ENCODE measurements around the gene ADGRA3.

The ADGRA3 gene, protein sequence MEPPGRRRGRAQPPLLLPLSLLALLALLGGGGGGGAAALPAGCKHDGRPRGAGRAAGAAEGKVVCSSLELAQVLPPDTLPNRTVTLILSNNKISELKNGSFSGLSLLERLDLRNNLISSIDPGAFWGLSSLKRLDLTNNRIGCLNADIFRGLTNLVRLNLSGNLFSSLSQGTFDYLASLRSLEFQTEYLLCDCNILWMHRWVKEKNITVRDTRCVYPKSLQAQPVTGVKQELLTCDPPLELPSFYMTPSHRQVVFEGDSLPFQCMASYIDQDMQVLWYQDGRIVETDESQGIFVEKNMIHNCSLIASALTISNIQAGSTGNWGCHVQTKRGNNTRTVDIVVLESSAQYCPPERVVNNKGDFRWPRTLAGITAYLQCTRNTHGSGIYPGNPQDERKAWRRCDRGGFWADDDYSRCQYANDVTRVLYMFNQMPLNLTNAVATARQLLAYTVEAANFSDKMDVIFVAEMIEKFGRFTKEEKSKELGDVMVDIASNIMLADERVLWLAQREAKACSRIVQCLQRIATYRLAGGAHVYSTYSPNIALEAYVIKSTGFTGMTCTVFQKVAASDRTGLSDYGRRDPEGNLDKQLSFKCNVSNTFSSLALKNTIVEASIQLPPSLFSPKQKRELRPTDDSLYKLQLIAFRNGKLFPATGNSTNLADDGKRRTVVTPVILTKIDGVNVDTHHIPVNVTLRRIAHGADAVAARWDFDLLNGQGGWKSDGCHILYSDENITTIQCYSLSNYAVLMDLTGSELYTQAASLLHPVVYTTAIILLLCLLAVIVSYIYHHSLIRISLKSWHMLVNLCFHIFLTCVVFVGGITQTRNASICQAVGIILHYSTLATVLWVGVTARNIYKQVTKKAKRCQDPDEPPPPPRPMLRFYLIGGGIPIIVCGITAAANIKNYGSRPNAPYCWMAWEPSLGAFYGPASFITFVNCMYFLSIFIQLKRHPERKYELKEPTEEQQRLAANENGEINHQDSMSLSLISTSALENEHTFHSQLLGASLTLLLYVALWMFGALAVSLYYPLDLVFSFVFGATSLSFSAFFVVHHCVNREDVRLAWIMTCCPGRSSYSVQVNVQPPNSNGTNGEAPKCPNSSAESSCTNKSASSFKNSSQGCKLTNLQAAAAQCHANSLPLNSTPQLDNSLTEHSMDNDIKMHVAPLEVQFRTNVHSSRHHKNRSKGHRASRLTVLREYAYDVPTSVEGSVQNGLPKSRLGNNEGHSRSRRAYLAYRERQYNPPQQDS (N-terminal part only)

DNA sequence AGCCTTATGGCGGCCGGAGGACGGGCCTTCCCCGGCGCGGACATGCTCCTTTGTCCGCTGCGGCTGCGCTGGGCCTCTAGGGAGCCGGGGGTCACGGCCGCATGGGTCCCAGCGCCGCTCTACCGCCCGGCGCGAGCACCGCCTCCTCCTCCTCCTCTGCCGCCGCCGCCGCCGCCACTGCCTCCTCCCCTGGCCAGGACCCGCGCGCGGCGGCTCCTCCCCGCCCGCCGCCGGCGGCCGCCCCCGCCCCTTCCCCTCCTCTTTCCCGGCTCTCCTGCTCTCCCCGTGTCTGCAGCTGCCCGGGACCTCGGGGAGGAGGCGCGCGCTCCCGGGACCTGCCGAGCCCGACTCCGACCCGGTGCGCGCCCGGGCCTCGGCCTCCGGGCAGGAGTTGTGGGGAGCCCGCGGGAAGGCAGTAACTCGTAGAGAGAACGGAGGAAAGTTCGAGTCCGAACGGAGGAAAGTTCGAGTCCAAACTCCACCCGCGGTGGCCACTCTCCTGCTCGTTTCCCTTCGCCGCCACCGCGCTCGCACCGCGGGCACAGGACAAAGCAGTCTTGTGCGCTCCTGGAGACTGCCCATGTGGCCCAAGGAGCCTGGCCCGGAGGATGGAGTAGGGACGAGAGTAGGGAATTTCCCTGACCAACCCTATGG is at the start of gene ADGRA3:
ADGRA3 (minus strand) TSS at position 179 of the 654 bp plus-strand sequence. CDS start 282 bp downstream, outside the sequence.
- peak; percentile 24 to 38 for DNase-seq

DNA sequence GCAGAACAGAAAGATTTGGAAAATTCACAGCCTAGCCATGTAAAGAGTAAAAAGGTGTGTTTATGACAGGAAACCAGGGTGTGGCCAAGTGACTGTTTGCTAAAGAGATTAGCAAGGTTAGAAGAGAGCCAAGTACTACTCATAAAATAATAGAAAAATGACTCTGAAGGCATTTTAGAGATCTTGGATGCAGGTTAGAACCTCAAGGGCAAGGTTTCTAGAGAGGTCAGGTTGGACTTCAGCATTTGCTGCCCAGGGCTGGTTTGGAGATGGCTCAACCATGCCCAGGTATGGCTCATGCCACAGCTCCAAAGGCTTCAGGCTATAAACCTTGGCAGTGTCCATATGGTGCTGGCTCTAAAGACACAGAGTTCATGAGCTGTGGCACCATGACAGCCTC is 40.6 kb upstream of the ADGRA3 start:
- no peak for DNase-seq

DNA sequence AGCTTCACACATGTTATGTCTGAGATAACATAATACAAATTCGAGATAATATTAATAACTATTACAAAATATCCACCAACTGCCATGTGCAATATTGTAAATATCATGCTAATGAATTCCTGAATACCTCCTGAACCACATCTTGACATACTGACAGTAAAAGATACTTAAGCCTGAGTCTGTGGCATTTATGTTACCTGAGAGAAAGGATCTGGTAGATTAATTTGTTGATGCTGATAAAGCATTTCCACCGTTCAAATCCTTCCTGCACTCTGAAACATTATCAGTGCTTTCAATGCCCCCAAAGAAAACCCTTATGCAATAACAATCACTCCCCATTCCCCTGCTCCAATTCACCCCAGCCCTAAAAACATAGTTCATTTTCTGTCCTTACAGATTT is 38.8 kb upstream of the ADGRA3 start:
- no peak for DNase-seq

DNA sequence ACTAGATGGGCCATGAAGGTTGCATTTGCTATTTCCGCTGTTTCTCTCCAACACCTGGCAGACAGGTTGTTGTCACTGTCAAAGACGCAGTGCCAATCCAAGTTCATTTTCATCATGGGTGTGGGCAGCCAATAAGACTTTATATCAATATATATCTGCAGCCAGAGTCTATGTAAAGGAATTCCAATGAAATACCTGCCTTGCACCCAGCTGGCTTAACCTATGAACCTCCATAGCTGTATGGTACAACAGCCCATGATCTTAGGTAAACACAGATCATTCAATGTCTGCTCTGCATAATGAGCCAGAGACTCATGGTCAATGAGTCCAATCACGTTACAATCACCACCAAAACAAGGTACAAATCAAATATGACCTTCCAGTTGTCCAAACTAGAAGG is 37.7 kb upstream of the ADGRA3 start:
- no peak for DNase-seq

DNA sequence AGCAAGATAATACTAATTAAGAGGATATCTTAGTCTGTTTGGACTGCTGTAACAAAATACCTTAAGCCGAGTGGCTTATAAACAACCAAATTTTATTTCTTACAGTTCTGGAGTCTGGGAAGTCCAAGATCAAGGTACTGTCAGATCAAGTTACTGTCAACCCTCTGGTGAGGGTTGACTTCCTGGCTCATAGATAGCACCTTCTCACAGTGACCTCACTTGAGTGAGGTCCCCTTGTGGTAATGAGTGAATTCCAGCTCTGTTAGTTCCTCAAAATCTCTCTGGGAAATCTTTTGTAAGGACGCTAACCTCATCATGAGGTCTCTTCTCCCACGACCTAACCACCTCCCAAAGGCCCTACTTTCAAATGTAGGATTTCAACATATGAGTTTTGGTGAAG is 36.9 kb upstream of the ADGRA3 start:
- no peak for DNase-seq

DNA sequence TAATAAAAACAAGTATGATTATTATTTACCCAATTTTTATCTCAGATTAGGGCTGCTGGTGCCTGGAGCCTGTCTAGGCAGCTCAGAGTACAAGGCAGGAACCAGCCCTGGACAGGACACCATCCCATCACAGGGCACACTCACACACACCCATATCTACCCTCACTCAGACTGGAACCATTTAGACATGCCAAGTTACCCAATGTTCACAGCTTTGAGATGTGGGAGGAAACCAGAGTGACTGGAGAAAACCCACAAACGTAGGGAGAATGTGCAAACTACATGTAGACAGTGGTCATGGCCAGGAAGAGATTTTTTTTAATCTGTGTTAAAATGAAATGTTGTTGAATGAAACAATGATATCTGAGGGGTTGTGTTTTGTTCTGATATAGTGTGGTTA is 35.7 kb upstream of the ADGRA3 start:
- DNase-seq = no peak

DNA sequence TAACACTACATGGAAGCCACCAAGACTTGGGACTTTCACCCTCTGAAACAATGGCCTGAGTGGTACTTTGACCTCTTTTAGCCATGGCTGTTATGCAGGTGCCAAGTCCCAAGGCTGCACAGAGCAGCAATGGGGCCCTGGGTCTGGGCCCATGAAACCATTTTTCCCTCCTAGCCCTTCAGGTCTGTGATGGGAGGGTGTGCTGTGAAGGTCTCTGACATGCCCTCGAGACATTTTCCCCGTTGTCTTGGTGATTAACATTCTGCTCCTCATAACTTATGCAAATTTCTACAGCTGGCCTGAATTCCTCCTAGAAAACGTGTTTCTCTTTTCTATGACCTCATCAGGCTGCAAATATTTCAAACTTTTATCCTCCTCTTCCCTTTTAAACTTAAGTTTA is 30.4 kb upstream of the ADGRA3 start:
- DNase-seq = no peak

DNA sequence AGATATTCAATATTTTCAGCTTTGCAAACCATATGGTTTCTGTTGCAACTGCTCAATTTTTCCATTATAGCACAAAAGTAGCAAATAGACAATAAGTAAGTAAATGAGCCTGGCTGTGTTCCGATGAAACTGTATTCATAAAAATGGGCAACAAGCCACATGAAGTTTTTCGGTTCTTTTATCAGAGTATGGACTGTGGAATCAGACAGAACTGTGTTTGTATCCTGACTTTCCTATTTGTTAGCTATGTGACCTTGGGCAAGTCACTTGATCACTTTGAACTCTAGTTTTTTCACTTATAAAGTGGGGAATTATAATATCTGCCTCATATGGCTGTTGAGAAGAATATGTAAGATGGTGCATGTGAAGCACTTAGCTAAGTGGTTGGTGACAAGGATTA is 23.4 kb upstream of the ADGRA3 start:
- no peak for DNase-seq

DNA sequence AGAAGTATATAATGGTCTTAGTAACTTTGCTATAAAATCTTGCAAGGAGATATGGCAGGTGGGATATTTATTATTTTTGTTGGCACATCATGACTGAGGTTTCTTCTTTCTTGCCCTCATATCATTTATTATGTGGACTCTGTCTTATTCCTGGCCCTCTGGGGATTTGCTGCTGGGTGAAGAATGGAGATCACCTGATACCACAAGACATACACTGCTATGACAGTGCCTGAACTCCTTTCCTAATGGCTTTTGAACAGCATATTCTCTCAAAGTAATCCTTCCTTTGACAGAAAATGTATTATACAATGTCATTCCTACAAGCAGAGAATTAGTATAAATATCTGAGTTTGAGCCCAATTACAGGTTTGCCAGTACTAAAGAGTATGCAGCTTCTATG is 22.0 kb upstream of the ADGRA3 start:
- DNase-seq = no peak

DNA sequence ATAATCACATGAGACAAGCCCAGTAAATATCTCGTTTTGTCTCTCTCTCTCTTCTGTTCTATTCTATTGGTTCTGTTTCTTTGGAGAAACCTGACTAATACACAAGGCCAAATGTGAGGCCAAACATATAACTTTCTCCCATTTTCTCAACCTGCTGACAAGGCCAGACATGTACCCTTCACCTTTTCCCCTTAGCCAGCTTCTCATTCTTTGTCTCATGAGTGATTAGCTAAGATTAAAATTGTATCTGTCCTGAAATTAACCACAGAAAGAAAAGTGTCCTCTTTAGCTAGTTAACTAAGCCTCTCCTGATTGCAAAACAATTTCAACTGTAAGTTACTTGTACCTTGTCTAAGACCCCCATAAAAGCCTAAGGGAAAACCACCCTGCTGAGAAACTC is 18.5 kb upstream of the ADGRA3 start:
- no peak for DNase-seq

DNA sequence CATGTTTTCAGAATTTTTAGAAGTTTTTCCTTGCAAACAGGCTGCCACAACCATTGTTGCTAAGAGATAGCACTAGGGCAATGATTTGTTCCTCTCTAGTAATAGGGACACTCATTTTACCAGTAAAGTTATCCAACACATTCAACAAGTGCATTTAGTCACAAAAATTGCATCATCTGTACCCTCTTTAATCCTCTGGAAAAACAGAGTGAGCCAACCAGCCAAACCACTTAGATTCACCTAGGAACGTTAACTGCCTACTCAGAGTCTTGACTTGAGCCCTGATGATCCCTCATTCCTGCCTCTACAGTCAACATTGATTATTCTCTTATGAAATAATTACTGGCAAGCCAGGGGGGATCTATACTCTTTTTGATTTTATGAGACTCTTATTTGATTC is 17.0 kb upstream of the ADGRA3 start:
- DNase-seq = no peak

DNA sequence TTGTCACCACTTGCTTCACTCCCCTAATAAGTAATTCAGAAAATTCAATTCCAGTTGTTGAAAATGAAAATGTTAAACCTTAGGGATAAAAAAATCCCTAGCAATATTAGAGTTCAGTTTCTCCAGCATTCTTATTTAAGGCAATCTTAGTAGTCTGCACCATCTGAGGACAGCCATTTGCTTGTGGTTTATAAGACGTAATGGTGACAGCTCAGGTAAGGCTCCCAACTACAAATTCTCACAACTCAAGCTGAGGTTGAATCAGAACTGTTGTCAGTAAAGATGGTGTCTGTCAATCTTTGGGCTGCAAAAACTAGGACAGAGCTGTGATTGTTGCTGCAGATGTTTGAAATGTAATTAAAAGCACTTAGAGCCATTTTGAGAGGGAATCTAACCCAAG is 16.3 kb upstream of the ADGRA3 start:
- DNase-seq = no peak

DNA sequence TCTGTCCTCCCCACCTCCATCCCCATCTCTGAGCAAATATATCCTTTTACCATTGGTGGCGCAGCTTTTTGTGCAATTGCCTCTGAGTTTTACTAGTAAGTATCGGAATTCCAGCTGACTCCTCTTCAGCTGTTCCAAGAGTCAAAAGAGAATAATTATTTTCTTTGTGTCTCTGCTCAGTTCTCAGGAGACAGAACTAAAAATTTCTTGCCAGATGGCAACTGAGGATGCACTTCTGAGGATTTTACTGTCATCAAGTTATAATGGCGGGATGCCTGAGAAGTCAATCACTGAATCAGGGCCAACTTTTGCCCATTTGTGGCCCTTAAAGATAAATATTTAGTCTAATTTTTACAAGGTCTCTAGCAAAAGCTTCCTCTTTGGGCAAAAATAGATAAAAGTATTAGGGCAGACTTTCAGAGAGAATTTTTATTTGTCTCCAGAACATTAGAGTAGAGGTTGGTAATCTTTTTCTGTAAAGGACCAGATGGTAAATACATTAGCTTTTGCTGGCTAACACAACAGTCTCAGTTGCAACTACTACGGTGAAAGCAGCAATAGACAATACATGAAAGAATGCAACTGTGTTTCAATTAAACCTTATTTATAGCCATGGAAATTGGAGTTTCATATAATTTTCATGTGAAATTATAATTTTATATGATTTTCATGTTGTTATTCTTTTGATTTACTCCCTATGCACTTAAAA is 15.6 kb upstream of the ADGRA3 start:
- no peak for DNase-seq

DNA sequence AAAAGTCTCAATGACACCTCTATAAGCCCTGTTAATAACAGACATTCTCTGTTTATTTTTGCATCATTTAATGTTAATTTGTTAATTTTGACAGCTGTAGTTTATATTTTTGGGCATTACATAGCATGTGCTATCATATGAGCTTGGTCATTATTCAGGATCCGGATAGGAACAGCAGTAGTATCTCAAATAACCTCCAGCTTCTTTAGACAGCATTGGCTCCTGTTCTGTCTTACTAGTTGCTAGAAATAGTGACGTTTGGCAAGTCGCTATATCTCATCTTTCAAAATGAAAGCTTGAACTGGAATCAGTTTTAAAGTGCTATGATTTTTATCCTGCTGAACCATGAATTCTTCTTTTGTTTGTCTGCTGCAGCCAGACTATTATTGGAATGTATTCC is 9.0 kb upstream of the ADGRA3 start:
- DNase-seq = no peak

DNA sequence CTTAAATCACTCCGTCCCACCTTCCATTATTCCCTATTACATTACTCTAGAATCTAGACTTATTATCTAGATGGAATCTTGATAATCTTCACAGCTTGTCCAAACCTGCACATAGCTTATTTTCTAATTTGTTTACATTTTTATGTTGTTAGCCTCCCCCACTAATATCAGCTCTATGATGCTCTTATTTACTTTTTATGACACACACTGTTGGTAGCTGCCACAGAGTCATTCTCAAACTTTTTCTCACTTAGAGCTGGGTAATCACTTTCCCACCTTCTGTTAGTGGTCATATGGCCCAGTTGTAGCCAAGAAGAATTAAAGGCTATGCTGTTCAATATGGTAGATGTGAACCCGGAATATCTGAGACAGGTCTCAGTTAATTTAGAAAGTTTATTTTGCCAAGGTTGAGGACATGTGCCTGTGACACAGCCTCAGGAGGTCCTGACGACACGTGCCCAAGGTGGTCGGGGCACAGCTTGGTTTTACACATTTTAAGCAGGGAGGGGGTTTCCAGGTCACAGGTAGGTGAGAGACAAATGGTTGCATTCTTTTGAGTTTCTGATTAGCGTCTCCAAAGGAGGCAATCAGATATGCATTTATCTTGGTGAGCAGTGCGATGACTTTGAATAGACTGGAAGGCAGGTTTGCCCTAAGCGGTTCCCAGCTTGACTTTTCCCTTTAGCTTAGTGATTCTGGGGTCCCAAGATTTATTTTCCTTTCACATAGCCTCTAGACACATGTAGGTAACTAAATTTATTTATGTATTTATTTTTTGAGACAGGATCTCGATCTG is 7.0 kb upstream of the ADGRA3 start:
- no peak for DNase-seq

DNA sequence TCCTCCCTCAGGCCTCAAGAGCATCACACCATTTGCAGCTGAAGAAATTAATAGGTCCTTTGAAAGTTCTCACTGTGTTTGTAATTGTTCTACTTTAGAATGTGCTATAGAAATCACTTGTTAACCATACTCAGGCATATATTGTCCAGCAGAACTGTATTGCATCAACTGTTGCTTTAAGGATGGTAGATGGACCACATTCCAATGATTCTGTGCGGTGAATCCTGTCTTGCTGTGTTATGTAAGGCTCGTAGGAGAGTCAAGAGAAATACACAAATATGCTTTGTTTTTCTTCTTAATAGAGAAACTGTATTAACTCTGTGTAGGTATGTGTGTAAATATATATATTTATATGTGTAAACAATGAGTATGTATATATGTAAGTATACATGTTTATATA is 6.3 kb upstream of the ADGRA3 start:
- DNase-seq = no peak

DNA sequence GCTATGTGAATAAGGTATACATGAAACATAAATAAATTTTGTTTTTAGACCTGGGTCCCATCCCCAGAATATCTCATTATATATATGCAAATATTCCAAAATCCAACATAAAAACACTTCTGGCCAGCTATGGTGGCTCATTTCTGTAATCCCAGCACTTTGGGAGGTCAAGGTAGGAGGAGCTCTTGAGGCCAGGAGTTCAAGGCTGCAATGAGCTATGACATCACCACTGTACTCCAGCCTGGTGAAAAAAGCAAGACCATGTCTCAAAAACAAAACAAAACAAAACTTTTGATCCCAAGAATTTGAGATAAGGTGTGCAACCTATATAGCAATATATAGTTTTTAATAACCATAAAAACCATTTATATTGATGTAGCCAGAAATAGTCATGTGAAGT is 5.4 kb upstream of the ADGRA3 start:
- DNase-seq = no peak

DNA sequence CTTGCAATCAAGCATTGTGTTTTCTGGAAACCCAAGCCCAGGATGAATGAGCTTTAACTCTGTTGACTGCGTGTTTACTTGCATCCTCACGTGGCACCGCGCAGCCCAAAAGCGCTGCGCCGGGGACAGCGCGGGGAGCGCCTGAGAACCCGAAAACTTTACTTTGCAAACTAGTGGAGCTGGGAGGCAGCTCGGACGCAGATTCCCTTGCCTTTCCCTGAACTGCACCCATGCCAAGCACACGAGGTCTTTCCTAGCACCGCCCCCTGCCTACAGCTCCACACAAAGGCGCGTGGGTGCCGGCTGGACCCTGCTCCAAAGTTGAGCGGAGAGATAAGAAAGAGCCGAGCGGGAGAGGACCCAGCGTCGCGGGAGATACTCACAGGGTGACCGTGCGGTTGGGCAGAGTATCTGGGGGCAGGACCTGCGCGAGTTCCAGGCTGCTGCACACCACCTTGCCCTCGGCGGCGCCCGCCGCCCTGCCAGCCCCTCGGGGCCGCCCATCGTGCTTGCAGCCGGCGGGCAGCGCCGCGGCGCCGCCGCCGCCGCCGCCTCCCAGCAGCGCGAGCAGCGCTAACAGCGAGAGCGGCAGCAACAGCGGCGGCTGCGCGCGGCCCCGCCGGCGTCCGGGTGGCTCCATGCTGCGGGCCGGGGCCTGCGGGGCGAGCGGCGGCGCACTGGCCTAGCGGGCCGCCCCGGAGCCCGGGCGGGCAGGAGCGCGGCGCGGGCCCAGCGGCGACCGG is 550 bp downstream of the ADGRA3 start:
- DNase-seq = peak; percentile 17 to 27

DNA sequence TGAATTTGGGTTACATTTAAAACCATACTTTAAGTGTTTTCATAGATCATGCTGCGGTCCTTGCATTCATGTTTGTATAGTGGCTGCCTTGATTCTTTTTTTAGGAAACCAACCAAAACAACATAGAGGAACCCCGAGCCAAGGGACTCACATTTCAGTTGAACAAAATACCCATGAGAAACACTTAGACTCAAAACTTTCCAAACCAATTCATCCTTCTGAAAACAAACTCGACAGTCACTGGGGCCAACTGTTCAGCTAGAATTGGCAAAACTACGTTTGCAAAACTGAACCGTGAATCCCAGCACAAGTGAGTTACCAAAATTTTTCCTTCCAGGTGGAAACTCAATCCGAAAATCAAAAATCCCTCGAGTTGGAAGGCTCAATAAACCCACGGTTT is 1.4 kb downstream of the ADGRA3 start:
- no peak for DNase-seq

DNA sequence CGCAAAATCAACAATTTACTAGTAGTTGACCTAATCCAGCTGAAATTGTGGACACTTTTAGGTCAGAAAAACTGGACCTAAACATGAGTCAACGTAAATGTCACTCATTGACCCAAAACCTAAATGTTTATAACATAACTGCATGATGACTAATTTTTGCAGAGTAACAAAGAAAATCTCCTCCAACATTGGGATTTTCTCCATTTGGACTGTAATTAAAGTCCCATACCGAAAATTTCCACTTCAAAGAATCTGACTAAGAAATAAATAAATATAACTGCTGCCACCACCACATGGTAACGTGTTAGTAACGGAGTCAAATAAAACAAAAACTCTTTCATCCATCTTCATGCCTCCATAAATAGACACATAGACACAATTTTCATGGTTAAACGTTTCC is 1.9 kb downstream of the ADGRA3 start:
- no peak for DNase-seq

DNA sequence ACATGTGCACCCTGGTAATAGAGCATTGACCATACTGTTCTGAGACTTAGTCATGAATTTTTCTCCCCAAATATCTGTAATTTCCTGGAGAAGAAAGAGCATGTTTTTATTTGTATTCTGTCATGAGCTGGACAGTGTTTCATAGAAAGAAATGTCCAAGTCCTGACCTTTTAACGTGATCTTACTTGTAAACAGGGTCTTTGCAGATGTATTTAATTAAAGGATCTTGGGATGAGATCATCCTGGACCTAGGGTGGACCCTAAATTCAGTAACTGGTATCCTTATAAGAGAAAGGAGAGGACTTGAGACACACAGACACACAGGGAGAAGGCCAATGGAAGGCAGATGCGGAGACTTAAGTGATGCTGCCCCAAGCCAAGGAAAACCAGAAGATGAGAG is 3.6 kb downstream of the ADGRA3 start:
- DNase-seq = no peak
